K562 treated with DMSO at 1 percent for 24 hours (cell line): ENCODE results near the gene THAP8. TPM values are rescaled to one million over a fixed set of nuclear protein-coding genes. Genes with fewer than 3 reads are reported as not detected.

ENCODE experiments used
- total RNA-seq: library from RNA; unstranded; fragments of 300-600 nt; gene quantifications from 2 replicates; pipeline ENCODE4 v1.2.3, GENCODE V29; 2022; ENCODE audit warnings: low read depth; ENCODE audit not compliant: insufficient read depth

The THAP8 gene, protein sequence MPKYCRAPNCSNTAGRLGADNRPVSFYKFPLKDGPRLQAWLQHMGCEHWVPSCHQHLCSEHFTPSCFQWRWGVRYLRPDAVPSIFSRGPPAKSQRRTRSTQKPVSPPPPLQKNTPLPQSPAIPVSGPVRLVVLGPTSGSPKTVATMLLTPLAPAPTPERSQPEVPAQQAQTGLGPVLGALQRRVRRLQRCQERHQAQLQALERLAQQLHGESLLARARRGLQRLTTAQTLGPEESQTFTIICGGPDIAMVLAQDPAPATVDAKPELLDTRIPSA
- total RNA-seq, result 8.1 and 8.7 TPM in 2 replicates

DNA sequence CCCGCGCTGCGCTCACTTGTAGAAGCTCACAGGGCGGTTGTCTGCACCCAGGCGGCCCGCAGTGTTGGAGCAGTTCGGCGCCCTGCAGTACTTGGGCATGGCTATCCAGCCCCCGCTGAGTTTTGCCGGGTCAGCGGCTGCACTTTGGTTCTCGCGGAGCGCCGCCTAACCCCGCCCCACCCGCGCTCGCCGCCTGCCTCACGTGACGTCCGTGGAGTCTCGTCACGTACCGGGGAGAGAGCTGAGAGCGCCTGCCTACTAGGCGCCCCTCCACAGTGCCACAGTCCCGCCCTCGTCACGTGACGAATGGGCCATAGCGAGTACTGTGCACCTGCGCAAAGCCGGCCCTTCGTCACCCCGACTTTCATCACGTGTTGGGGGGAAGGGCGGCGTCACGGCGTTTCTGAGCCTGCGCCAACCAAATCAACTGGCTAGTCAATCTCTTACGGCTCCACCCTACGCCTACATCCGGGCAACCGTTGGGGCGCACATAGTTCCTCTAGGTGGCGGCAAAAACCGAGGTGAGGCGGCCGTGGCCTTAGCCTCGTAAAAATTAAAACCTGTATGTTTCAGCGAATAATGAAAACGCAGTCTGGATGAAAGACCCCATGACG is at the start of gene THAP8:
Gene THAP8, minus strand, starts transcription at position 167 of the 614 bp plus-strand sequence. Its CDS starts 68 bp downstream, at position 99.

DNA sequence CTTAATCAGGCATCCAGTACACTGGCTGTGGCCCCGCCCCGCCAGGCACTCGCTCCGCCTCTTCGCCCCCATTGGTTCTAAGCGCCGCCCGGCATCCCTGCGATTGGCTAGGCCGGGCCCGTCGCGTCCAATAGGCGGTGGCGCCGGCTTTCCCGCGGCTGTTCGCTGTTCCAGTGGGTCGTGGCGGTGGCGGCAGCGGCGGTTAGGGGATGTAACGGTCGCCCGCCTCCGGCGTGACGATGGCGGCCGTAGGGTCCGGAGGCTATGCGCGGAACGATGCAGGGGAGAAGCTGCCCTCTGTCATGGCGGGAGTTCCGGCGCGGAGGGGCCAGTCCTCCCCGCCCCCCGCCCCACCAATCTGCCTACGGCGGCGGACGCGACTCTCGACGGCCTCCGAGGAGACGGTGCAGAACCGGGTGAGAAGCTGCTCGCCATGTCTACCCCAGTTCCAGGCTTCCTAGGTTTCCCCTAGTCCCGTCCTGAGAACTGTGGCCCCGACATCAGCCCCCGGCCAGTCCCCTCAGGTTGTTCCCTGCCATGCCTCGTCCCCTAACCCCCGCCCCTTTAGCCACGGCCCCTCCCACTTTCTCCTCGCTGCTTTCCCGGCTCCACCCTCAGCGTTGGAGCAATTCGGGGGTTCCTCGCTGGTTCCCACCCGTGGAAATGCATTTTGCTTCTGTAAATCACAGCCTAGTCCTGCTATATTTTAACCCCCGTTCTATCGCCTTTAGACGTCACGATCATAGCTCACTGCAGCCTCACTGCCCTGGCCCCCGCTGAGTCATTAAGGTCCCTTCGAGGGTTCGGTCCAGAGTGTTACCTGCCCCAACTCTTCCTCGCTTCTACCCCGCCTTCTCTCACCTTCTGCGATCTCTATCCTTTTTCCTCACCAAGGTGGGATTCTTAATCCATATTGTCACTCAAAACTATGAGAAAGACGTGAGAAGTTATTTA is 925 bp upstream of the THAP8 start, which contains the start of gene WDR62:
Gene WDR62, plus strand, starts transcription at position 165 of the 954 bp plus-strand sequence. Its CDS starts 75 bp downstream, at position 240.

DNA sequence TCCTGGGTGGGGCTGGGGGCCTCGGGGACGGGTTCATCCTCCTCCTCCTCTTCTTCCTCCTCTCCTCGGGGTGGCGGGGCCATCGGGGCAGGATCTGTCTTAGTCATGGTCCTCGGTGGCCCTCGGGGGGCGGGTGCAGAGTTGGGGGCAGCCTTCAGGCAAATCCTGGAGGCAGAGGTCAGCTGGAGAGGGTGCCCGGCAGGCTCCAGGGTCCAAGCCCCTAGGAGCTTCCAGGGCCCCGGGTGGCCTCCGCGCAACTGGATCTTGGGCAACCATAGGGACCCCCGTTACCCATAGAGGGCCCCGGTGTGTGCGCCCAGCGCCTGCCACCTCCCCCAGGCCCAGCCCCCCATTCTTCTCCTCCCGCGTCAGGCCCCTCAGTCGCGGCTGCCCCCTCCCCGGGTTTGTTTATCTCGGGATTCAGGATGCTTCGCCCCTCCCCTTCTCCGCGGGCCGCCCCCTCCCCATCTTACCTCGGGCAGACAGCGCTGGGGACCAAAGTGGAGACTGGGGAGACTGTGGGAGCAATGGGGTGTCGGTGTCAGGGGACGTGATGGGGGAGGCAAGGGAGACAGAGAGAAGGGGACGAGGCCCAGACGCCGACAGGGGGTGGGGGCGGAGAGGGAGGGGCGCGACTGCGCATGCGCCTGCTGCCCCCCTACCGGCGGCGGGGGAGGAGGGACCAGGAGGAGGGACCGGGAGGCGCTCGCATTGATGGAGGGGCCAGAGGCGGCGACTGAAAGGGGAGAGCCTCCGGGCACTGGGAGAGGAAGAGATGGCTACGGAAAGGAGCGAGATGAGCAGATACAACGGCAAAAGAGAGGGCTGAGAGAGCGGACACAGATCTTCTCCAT is 21.6 kb downstream of the THAP8 start, which contains the start of gene CLIP3:
Gene CLIP3, minus strand, starts transcription at position 623 of the 854 bp plus-strand sequence. Its CDS starts 516 bp downstream, at position 107.

DNA sequence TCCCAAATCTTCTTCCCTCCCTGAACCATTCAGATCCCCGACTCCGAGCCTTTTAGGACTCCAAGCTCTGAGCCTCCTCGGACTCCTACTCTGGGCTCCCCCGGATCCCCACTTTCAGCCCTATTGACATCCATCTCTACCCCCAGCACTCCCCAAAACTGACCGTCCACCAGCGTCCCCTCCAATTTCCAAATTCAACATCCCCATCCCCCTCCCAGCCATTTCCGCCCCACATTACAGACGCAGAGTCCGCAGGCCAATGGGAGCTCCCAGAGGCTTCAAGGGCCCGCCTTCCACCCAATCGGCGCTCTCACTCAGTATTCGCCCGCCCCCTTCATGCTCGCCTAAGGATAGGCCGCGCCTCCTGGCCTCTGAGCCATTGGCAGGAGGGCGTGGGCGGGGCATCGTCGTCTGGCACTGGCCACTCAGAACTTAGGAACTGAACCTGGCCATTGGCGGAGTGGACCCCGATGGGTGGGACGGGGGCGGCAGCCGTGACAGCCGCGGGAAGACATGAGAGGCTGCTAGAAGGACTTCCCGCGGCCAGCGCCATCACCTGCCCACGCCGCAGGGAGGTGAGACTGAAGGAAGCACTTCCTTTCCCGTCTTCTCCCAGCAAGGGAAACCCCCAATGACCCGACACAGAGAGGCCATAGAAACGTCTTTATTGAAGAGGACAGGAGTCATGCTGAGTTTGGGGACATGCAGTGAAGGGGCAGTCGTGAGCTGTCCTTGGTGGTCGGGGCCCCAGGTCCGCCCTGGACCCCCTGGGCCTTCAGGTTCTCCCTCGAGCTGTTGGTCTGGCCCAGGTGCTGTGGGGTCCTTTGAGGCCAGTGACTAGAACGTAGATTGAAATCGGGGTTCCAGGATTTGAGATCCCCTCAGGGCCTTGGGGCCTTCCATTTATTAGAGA is 39.8 kb downstream of the THAP8 start, which contains the start of gene ALKBH6:
Gene ALKBH6, minus strand, starts transcription at position 202 of the 913 bp plus-strand sequence. CDS start 816 bp downstream, outside the sequence.

DNA sequence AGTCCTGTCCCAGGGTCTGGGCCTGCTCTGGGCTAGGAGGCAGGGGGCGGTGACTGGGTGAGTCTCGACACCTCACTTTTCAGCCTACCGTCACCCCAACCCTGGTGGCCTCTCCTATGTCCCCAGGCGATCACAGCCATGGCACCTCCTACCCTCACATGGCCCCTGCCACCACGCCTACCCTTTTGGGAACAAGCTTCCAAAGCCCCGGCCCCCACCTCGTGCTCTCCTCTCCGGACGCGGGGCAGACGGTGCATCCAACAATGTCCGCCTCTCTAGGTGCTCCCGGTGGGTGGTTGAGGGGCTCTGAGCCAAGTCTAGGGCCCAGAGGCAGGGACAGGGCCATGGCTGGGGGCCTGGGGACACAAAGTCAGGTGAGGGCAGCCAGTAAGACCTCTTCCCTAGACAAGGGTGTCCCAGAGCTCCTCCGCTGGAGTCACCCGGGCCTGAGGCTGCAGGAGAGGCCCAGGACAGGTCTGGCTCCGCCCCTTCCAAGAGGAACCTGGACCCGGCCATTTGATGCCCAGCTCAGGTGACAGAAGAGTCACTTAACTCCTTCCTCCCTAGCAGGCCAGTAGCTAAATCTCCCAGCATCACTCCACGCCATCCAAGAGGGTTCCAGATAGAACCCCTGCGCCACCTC is 45.6 kb downstream of the THAP8 start, which contains the start of gene SYNE4:
Gene SYNE4, minus strand, starts transcription at position 478 of the 643 bp plus-strand sequence. Its CDS starts 132 bp downstream, at position 346.

DNA sequence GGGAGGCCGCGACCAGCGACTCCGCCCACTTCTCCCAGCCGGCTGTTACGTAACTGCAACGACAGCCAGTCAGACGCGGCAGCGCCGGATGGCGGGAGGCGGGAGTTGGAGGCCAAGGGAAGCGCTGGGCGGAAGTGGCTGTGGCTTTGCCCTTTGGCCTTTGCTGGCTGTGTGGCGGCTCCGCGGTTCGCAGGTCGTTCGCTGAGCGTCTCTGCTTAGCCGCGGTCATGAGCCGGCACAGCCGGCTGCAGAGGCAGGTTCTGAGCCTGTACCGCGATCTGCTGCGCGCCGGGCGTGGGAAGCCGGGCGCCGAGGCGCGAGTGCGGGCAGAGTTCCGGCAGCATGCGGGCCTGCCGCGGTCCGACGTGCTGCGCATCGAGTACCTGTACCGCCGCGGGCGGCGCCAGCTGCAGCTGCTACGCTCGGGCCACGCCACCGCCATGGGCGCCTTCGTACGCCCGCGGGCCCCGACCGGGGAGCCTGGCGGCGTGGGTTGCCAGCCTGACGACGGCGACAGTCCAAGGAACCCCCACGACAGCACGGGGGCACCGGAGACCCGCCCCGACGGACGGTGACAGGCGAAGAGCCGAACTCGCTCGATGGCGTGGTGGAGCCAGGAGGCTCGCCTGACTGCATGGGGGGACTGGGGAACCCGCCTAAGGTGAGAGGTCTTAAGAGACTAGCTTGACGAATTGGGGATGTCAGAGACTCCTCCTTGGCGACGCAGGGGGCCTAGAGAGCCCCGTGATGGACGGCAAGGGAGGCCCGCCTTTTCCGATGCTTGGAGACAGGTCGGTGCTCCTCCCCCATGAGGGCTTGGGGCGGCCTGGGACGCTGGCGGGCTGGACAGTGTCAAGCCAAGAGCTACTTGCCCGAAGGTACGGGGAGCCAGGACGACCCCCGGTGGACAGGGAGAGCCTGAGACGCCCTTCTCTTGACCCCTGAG is 58.8 kb downstream of the THAP8 start, which contains the start of gene SDHAF1:
Gene SDHAF1, plus strand, starts transcription at position 141 of the 946 bp plus-strand sequence. Its CDS starts 87 bp downstream, at position 228.

Other genes starting within 250 kb of the THAP8 start
- not detected in 2 replicates for gene PRODH2, start 241.4 kb downstream of the THAP8 start, total RNA-seq
- 2.2 and 2.4 TPM in 2 replicates for gene NPHS1, start 201.8 kb downstream of the THAP8 start, total RNA-seq
- gene KIRREL2, start 197.4 kb downstream of the THAP8 start, total RNA-seq, result 0.24 TPM in 1 of 2 replicates, not detected in the other
- 21.4 and 23.2 TPM in 2 replicates for gene APLP1, start 185.7 kb downstream of the THAP8 start, total RNA-seq
- 6.9 and 7.5 TPM in 2 replicates for gene NFKBID, start 153.7 kb downstream of the THAP8 start, total RNA-seq
- gene HCST, start 151.8 kb downstream of the THAP8 start, total RNA-seq, result not detected in 2 replicates
- gene TYROBP, start 146.0 kb downstream of the THAP8 start, total RNA-seq, result 24.5 and 26.3 TPM in 2 replicates
- 0.32 and 0.80 TPM in 2 replicates for gene LRFN3, start 117.9 kb downstream of the THAP8 start, total RNA-seq
- gene SDHAF1, start 59.1 kb downstream of the THAP8 start, total RNA-seq, result 65.0 and 68.6 TPM in 2 replicates
- gene SYNE4, start 45.5 kb downstream of the THAP8 start, total RNA-seq, result 0.51 TPM in 1 of 2 replicates, not detected in the other
- gene ALKBH6, start 40.1 kb downstream of the THAP8 start, total RNA-seq, result 49.2 and 50.7 TPM in 2 replicates
- gene CLIP3, start 21.4 kb downstream of the THAP8 start, total RNA-seq, result 1.1 and 7.2 TPM in 2 replicates
- 40.2 and 43.2 TPM in 2 replicates for gene WDR62, start 612 bp upstream of the THAP8 start, total RNA-seq
- gene OVOL3, start 56.9 kb upstream of the THAP8 start, total RNA-seq, result 0.70 TPM in 1 of 2 replicates, not detected in the other
- gene POLR2I, start 60.6 kb upstream of the THAP8 start, total RNA-seq, result 89.6 and 182 TPM in 2 replicates
- 112 and 130 TPM in 2 replicates for gene TBCB, start 61.2 kb upstream of the THAP8 start, total RNA-seq
- 307 and 326 TPM in 2 replicates for gene CAPNS1, start 85.8 kb upstream of the THAP8 start, total RNA-seq
- gene COX7A1, start 98.2 kb upstream of the THAP8 start, total RNA-seq, result not detected in 2 replicates
- gene ZNF565, start 160.4 kb upstream of the THAP8 start, total RNA-seq, result 0.51 and 1.1 TPM in 2 replicates
- 26.4 and 32.6 TPM in 2 replicates for gene ZNF146, start 160.8 kb upstream of the THAP8 start, total RNA-seq